ENCODE data around the gene PAEP. TPM values are rescaled to one million over a fixed set of nuclear protein-coding genes. Genes with fewer than 3 reads are reported as not detected.

Gene PAEP
- total RNA-seq, 4 donors from 2014 or later = not detected

GRCh38 chr9:135607401-135608293 lies 46.1 kb downstream of the PAEP start:
- Histone ChIP-seq H3K4me1 (no peaks in the 10 kb centered on the region), H3K36me3 (no peaks in the 10 kb centered on the region), H3K27ac (no peak overlapping the region), H3K9me3 (no peaks in the 10 kb centered on the region), H3K27me3 (no peaks in the 10 kb centered on the region), H3K4me3 (no peak overlapping the region)
- no peak for DNase-seq
- no peak for TF ChIP-seq POLR2A (IDR thresholded peaks at IDR 0.05)
- TF ChIP-seq, protein P1, sequence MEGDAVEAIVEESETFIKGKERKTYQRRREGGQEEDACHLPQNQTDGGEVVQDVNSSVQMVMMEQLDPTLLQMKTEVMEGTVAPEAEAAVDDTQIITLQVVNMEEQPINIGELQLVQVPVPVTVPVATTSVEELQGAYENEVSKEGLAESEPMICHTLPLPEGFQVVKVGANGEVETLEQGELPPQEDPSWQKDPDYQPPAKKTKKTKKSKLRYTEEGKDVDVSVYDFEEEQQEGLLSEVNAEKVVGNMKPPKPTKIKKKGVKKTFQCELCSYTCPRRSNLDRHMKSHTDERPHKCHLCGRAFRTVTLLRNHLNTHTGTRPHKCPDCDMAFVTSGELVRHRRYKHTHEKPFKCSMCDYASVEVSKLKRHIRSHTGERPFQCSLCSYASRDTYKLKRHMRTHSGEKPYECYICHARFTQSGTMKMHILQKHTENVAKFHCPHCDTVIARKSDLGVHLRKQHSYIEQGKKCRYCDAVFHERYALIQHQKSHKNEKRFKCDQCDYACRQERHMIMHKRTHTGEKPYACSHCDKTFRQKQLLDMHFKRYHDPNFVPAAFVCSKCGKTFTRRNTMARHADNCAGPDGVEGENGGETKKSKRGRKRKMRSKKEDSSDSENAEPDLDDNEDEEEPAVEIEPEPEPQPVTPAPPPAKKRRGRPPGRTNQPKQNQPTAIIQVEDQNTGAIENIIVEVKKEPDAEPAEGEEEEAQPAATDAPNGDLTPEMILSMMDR (IDR thresholded peaks at IDR 0.05) = no peak
- intact Hi-C loops (cut with DNase I; ENCODE audit: low total_unique reads) = no loop called here

- Histone ChIP-seq H3K27ac (no peak overlapping the region), H3K9me3 (no peaks in the 10 kb centered on the region), H3K36me3 (no peaks in the 10 kb centered on the region), H3K4me3 (no peak overlapping the region), H3K4me1 (no peaks in the 10 kb centered on the region), H3K27me3 (no peaks in the 10 kb centered on the region)
- intact Hi-C loops (cut with DNase I; ENCODE audit: low total_unique reads) = no loop called here
- TF ChIP-seq POLR2A (IDR thresholded peaks at IDR 0.05) = no peak
- TF ChIP-seq, protein P1 (IDR thresholded peaks at IDR 0.05) = no peak
- no peak for DNase-seq
These were observed 46.9 kb downstream of the PAEP start for GRCh38 chr9:135608294-135608998.

GRCh38 chr9:135608999-135609317 lies 47.4 kb downstream of the PAEP start:
- H3K27me3 ChIP-seq = no peaks in the 10 kb centered on the region
- intact Hi-C loops (cut with DNase I; ENCODE audit: low total_unique reads) = no loop called here

GRCh38 chr9:135609366-135609955 lies 47.9 kb downstream of the PAEP start:
- no peak overlapping the region for H3K4me3 ChIP-seq
- intact Hi-C loops (cut with DNase I; ENCODE audit: low total_unique reads) = no loop called here
- H3K9me3 ChIP-seq = no peaks in the 10 kb centered on the region
- H3K27me3 ChIP-seq = no peaks in the 10 kb centered on the region
- H3K36me3 ChIP-seq = no peaks in the 10 kb centered on the region
- TF ChIP-seq, protein P1 (IDR thresholded peaks at IDR 0.05) = no peak
- TF ChIP-seq POLR2A (IDR thresholded peaks at IDR 0.05) = no peak
- no peaks in the 10 kb centered on the region for H3K4me1 ChIP-seq
- no peak overlapping the region for H3K27ac ChIP-seq
- DNase-seq = no peak

More at GRCh38 chr9:135608999-135609317, 47.4 kb downstream of the PAEP start:
- Histone ChIP-seq H3K27ac (no peak overlapping the region), H3K9me3 (no peaks in the 10 kb centered on the region), H3K4me3 (no peak overlapping the region), H3K4me1 (no peaks in the 10 kb centered on the region), H3K36me3 (no peaks in the 10 kb centered on the region)
- TF ChIP-seq, protein P1 (IDR thresholded peaks at IDR 0.05) = no peak
- TF ChIP-seq POLR2A (IDR thresholded peaks at IDR 0.05) = no peak
- no peak for DNase-seq

Measured in uterus (tissue), 4 donors.